ENCODE measurements around the gene KIR3DL2.
"Not testable (repeated sequence)": the region's sequence is repeated elsewhere in the genome, so short reads cannot be mapped to it uniquely, and the experiment has no call there.

KIR3DL2 gene

GRCh38 chr19:54850061-54850640 is at the start of gene KIR3DL2:
Gene KIR3DL2, plus strand, starts transcription at chr19:54850443. Its CDS starts 33 bp downstream, at chr19:54850476.
- intact Hi-C loops (cut with micrococcal nuclease); H3K4me3 Mint-ChIP-seq; H3K9me3 Mint-ChIP-seq; H3K36me3 Mint-ChIP-seq (ENCODE audit: low read depth); H3K27ac Mint-ChIP-seq: not testable (repeated sequence)
- Mint-ChIP-seq H3K4me1 (ENCODE audit: low read depth) (peaks cover 23% of the 10 kb centered on the region), H3K27me3 (peaks cover 33% of the 10 kb centered on the region)

- no peak within 1 kb of the TSS for H3K27ac Mint-ChIP-seq
Measured at GRCh38 chr19:54803410-54803809, 46.8 kb upstream of the KIR3DL2 start, which contains the start of gene KIR2DL4. Gene KIR2DL4, plus strand, starts transcription at chr19:54803610. Its CDS starts 42 bp downstream, at chr19:54803652.

DNA sequence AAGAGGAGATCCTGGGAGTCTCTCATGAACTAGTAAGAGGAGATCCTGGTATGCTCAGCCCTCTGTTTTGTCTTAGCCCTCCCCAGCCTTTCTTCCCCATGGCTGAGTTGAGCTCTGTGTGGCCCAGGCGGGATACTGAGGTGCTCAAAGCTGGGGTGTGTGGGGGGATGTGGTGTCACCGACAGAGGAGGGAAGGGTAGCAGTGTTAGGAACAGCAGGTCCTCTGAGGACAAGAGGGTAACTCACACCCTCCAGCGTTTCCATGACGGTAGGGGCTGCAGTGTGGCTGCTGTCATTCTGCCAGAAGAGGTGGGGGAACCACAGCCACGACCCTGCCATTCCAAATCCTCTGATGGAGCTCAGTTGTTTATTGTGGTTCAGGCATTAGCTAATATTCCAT is 46.1 kb upstream of the KIR3DL2 start:
- Mint-ChIP-seq H3K27me3 (peaks cover 26% of the 10 kb centered on the region), H3K4me3 (no peak overlapping the region)
- intact Hi-C loops (cut with micrococcal nuclease) = no loop called here

More at GRCh38 chr19:54803410-54803809, 46.8 kb upstream of the KIR3DL2 start, which contains the start of gene KIR2DL4:
- intact Hi-C loops (cut with micrococcal nuclease) = no loop called here
- peaks cover 6% of the 10 kb centered on the region for H3K9me3 Mint-ChIP-seq
- H3K36me3 Mint-ChIP-seq (ENCODE audit: low read depth) = no peaks in the 10 kb centered on the region
- peaks cover 20% of the 10 kb centered on the region for H3K27me3 Mint-ChIP-seq
- H3K4me3 Mint-ChIP-seq = no peak within 1 kb of the TSS
- peaks cover 6% of the 10 kb centered on the region for H3K4me1 Mint-ChIP-seq (ENCODE audit: low read depth)

DNA sequence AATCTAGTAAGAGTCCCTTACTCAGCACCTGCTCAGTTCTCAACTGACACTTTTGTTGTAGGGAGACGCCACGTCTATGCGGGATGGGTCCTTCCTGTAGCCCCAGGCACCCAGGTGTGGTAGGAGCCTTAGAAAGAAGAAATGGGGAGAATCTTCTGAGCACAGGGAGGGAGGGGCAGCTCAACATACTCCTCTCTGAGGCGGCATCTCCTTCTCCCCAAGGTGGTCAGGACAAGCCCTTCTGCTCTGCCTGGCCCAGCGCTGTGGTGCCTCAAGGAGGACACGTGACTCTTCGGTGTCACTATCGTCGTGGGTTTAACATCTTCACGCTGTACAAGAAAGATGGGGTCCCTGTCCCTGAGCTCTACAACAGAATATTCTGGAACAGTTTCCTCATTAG is 45.7 kb upstream of the KIR3DL2 start:
- peaks cover 2% of the 10 kb centered on the region for H3K9me3 Mint-ChIP-seq
- no peak overlapping the region for H3K4me3 Mint-ChIP-seq
- intact Hi-C loops (cut with micrococcal nuclease) = no loop called here
- peaks cover 27% of the 10 kb centered on the region for H3K27me3 Mint-ChIP-seq
- H3K27ac Mint-ChIP-seq = no peak overlapping the region
- H3K36me3 Mint-ChIP-seq (ENCODE audit: low read depth) = no peaks in the 10 kb centered on the region
- peaks cover 6% of the 10 kb centered on the region for H3K4me1 Mint-ChIP-seq (ENCODE audit: low read depth)

More for the DNA sequence above, 46.1 kb upstream of the KIR3DL2 start:
- Mint-ChIP-seq H3K36me3 (ENCODE audit: low read depth) (no peaks in the 10 kb centered on the region), H3K27ac (no peak overlapping the region), H3K9me3 (peaks cover 6% of the 10 kb centered on the region), H3K4me1 (ENCODE audit: low read depth) (peaks cover 6% of the 10 kb centered on the region)

DNA sequence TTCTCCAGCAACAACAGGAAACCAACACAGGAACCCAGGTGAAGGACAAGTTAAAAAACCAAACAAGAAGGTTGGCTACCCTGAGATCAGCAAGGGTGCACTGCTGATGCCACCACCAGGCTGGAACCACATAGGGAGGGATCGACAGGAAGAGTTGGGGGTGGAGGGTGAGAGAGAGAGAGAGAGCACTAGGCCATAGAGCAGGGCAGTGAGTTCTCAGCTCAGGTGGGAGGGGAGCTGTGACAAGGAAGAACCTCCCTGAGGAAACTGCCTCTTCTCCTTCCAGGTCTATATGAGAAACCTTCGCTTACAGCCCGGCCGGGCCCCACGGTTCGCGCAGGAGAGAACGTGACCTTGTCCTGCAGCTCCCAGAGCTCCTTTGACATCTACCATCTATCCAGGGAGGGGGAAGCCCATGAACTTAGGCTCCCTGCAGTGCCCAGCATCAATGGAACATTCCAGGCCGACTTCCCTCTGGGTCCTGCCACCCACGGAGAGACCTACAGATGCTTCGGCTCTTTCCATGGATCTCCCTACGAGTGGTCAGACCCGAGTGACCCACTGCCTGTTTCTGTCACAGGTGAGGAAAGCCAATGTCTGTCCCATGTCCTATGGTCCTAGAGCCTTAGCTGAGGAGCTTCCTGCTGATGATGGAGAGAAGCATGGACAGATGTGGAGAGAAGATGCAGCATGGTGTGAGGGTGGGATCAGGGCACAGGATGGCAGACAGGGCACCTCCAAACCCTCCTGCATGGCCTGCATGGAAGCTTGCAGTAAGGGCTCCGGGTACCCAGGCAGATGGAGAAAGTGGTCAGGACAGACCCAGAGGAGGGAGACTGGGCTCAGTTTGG is 44.4 kb upstream of the KIR3DL2 start:
- Mint-ChIP-seq H3K4me1 (ENCODE audit: low read depth) (peaks cover 6% of the 10 kb centered on the region), H3K4me3 (no peak overlapping the region), H3K9me3 (no peaks in the 10 kb centered on the region), H3K27me3 (peaks cover 30% of the 10 kb centered on the region), H3K27ac (no peak overlapping the region), H3K36me3 (ENCODE audit: low read depth) (no peaks in the 10 kb centered on the region)
- intact Hi-C loops (cut with micrococcal nuclease) = no loop called here

DNA sequence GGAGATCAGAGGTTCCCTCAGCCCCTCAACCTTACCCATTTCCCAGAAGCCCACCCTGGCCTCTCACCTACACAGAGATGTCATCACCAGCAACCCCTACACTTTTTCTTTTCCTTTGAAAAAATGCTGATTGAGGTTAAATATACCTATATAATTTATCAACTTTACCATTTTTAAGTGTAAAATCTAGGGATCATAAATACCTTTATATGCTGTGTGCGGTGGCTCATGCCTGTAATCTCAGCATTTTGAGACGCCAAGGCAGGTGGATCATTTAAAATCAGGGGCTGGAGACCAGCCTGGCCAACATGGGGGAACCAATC is 43.8 kb upstream of the KIR3DL2 start:
- Mint-ChIP-seq H3K36me3 (ENCODE audit: low read depth) (no peaks in the 10 kb centered on the region), H3K4me3 (no peak overlapping the region), H3K9me3 (peaks cover under 1% of the 10 kb centered on the region), H3K27ac (no peak overlapping the region), H3K27me3 (peaks cover 30% of the 10 kb centered on the region), H3K4me1 (ENCODE audit: low read depth) (peaks cover 6% of the 10 kb centered on the region)
- intact Hi-C loops (cut with micrococcal nuclease) = no loop called here

- intact Hi-C loops (cut with micrococcal nuclease); H3K27ac Mint-ChIP-seq; H3K4me3 Mint-ChIP-seq; H3K36me3 Mint-ChIP-seq (ENCODE audit: low read depth): not testable (repeated sequence)
- Mint-ChIP-seq H3K4me1 (ENCODE audit: low read depth) (peaks cover 12% of the 10 kb centered on the region), H3K9me3 (peaks cover 14% of the 10 kb centered on the region), H3K27me3 (peaks cover 25% of the 10 kb centered on the region)
Measured at GRCh38 chr19:54814571-54814970, 35.7 kb upstream of the KIR3DL2 start.

- H3K36me3 Mint-ChIP-seq (ENCODE audit: low read depth); H3K4me3 Mint-ChIP-seq; H3K27ac Mint-ChIP-seq; intact Hi-C loops (cut with micrococcal nuclease): not testable (repeated sequence)
- Mint-ChIP-seq H3K4me1 (ENCODE audit: low read depth) (peaks cover 13% of the 10 kb centered on the region), H3K9me3 (peaks cover 14% of the 10 kb centered on the region), H3K27me3 (peaks cover 31% of the 10 kb centered on the region)
Measured at GRCh38 chr19:54816251-54816650, 34.0 kb upstream of the KIR3DL2 start, which contains the start of gene KIR3DL1. Gene KIR3DL1, plus strand, starts transcription at chr19:54816468.

DNA sequence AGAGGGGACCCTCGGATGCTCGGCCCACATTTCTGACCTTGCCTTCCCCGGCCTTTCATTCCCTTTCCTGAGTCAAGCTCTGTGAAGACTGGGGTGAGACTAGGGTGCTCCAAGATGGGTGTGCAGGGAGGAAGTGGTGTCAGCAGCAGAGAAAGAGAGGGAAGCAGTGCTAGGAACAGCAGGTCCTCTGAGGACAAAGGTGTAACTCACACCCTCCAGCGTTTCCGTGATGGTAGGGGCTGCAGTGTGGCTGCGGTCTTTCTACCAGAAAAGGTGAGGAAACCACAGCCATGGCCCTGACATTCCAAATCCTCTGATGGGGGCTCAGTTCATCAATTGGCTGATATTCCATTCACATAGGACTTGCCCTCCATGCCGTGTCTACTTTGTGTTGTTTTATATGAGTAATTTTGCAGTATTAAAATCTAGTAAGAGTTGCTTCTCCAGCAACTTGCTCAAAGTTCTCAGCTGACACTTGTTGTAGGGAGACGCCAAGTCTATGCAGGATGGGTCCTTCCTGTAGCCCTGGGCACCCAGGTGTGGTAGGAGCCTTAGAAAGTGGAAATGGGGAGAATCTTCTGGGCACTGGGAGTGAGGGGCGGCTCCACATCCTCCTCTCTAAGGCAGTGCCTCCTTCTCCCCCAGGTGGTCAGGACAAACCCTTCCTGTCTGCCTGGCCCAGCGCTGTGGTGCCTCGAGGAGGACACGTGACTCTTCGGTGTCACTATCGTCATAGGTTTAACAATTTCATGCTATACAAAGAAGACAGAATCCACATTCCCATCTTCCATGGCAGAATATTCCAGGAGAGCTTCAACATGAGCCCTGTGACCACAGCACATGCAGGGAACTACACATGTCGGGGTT is 32.3 kb upstream of the KIR3DL2 start:
- H3K4me3 Mint-ChIP-seq = no peak overlapping the region
- H3K36me3 Mint-ChIP-seq (ENCODE audit: low read depth) = no peaks in the 10 kb centered on the region
- H3K27ac Mint-ChIP-seq = no peak overlapping the region
- intact Hi-C loops (cut with micrococcal nuclease) = no loop called here
- H3K4me1 Mint-ChIP-seq (ENCODE audit: low read depth) = peaks cover 13% of the 10 kb centered on the region
- H3K9me3 Mint-ChIP-seq = no peaks in the 10 kb centered on the region
- H3K27me3 Mint-ChIP-seq = peaks cover 26% of the 10 kb centered on the region

DNA sequence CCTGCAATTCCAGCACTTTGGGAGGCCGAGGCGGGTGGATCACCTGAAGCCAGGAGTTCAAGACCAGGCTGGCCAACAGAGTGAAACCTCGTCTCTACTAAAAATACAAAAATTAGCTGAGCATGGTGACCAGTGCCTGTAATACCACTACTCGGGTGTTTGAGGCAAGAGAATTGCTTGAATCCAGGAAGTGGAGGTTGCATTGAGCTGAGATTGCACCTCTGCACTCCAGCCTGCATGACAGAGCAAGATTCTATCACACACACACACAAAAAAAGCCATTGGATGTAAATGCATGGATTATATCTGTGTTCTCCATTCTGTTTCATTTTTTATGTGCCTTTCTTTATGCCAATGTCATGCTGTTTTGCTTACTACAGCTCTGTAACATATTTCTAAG is 25.8 kb upstream of the KIR3DL2 start:
- H3K27ac Mint-ChIP-seq; H3K4me3 Mint-ChIP-seq; H3K36me3 Mint-ChIP-seq (ENCODE audit: low read depth); intact Hi-C loops (cut with micrococcal nuclease); H3K9me3 Mint-ChIP-seq: not testable (repeated sequence)
- Mint-ChIP-seq H3K27me3 (peaks cover 12% of the 10 kb centered on the region), H3K4me1 (ENCODE audit: low read depth) (peaks cover 30% of the 10 kb centered on the region)

GRCh38 chr19:54825326-54825725 is 24.9 kb upstream of the KIR3DL2 start:
- peaks cover 32% of the 10 kb centered on the region for H3K4me1 Mint-ChIP-seq (ENCODE audit: low read depth)
- H3K4me3 Mint-ChIP-seq; intact Hi-C loops (cut with micrococcal nuclease); H3K9me3 Mint-ChIP-seq; H3K36me3 Mint-ChIP-seq (ENCODE audit: low read depth); H3K27me3 Mint-ChIP-seq; H3K27ac Mint-ChIP-seq: not testable (repeated sequence)

GRCh38 chr19:54828064-54828463 is 22.2 kb upstream of the KIR3DL2 start:
- H3K4me1 Mint-ChIP-seq (ENCODE audit: low read depth) = peaks cover 34% of the 10 kb centered on the region
- intact Hi-C loops (cut with micrococcal nuclease); H3K27me3 Mint-ChIP-seq; H3K36me3 Mint-ChIP-seq (ENCODE audit: low read depth); H3K27ac Mint-ChIP-seq; H3K9me3 Mint-ChIP-seq; H3K4me3 Mint-ChIP-seq: not testable (repeated sequence)

DNA sequence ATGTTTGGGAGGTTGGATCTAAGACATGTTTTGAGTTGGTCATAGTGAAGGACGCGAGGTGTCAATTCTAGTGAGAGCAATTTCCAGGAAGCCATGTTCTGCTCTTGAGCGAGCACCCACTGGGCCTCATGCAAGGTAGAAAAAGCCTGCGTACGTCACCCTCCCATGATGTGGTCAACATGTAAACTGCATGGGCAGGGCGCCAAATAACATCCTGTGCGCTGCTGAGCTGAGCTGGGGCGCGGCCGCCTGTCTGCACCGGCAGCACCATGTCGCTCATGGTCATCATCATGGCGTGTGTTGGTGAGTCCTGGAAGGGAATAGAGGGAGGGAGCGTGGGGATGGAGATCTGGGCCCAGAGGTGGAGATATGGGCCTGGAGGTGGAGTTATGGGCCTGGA is 17.7 kb upstream of the KIR3DL2 start, which contains the start of gene KIR2DS4:
Gene KIR2DS4, plus strand, starts transcription at position 181 of the 400 bp plus-strand sequence.
- intact Hi-C loops (cut with micrococcal nuclease); H3K9me3 Mint-ChIP-seq; H3K4me3 Mint-ChIP-seq; H3K27ac Mint-ChIP-seq; H3K36me3 Mint-ChIP-seq (ENCODE audit: low read depth): not testable (repeated sequence)
- Mint-ChIP-seq H3K27me3 (peaks cover 10% of the 10 kb centered on the region), H3K4me1 (ENCODE audit: low read depth) (peaks cover 20% of the 10 kb centered on the region)

GRCh38 chr19:54835126-54835525 is 15.1 kb upstream of the KIR3DL2 start:
- H3K4me3 Mint-ChIP-seq; H3K36me3 Mint-ChIP-seq (ENCODE audit: low read depth); H3K9me3 Mint-ChIP-seq; intact Hi-C loops (cut with micrococcal nuclease); H3K27ac Mint-ChIP-seq: not testable (repeated sequence)
- peaks cover 19% of the 10 kb centered on the region for H3K27me3 Mint-ChIP-seq
- peaks cover 16% of the 10 kb centered on the region for H3K4me1 Mint-ChIP-seq (ENCODE audit: low read depth)

Measured in dendritic cell treated with granulocyte-macrophage colony-stimulating factor and Interleukin-4, amounts not matched to agents 40 ng/mL and 50 ng/mL, for 4 days (primary cell).